GM18861 (cell line): Measurements from ENCODE around the gene USP17L10.
"Not testable (repeated sequence)": the region's sequence is repeated elsewhere in the genome, so short reads cannot be mapped to it uniquely, and the experiment has no call there.

Experiments
- ATAC-seq: cut with Tn5 transposase; IDR thresholded peaks from one replicate; pipeline ENCODE4 v1.9.1; 2021; ENCODE audit not compliant: unreplicated experiment

Gene USP17L10, protein sequence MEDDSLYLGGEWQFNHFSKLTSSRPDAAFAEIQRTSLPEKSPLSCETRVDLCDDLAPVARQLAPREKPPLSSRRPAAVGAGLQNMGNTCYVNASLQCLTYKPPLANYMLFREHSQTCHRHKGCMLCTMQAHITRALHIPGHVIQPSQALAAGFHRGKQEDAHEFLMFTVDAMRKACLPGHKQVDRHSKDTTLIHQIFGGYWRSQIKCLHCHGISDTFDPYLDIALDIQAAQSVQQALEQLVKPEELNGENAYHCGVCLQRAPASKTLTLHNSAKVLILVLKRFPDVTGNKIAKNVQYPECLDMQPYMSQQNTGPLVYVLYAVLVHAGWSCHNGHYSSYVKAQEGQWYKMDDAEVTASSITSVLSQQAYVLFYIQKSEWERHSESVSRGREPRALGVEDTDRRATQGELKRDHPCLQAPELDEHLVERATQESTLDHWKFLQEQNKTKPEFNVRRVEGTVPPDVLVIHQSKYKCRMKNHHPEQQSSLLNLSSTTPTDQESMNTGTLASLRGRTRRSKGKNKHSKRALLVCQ

DNA sequence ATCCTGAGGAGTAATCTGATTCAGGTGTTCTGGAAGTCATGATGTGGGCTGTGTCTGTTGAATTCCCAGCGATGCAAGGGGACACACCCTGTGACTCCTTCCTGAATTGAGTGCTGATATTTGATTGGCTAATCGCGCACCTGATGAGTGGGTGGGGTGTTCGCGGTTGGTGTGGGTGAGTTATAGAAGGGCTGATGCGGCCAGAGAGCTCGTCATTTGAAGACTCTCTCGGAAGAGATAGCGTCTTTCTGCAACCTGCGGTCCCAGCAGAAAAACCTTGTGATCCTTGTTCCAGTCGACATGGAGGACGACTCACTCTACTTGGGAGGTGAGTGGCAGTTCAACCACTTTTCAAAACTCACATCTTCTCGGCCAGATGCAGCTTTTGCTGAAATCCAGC lies at the start of gene USP17L10:
USP17L10 (plus strand) TSS at position 301 of the 400 bp plus-strand sequence; CDS start at position 301, 0 bp downstream.
- ATAC-seq: not testable (repeated sequence)

DNA sequence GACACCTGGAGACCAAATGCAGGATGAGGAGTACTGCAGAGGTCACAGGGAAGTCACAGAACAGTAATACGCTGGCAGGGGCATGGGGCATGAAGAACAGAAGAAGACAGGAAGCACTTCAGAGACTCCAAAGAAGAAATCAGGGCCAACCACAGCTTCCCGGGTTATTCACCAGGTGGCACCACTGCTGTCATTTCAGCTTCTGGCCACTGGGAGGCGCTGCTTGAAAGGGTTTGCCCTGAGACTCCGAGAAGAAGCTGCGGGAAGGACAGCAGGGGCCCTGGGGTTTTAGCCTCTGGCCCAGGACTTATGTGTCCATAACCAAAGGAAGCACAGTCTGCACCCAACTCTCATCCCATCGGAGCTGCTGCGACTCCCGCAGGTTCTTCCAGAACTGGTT lies 44.5 kb upstream of the USP17L10 start:
- not testable (repeated sequence) for ATAC-seq

DNA sequence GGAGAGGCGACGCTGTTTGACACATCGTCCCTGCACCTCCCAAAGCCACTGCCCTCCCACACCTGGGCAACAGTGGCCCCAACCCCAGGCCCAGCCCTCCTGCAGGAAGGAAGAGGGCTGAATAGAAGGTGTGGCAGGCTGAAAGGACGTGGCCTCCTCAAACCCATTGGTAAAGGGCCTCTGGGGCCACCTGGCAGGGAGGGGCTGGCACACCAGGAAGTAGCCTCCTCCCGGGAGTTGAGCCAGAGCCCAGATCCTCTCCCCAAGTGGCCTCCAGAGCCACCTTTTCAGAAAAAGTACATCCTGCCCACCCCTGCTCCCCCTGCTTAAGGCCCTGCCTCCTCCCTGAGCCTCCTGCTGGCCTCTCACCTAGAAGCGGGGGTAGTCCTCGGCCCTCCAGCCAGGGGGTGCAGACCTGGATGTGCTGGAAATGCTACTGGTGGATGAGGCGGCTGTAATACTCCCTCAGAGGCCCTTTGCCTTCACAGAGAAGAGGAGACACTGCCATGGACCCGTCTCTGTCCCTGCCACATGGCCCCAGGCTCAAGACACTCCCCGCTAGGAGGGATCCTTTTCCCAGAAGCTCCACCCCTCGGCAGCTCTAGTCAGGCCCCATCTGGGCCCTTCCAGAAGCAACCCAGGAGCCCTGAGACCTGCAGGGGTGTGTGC lies 40.5 kb upstream of the USP17L10 start, which contains the start of gene FAM90A26:
FAM90A26 (plus strand) TSS at position 619 of the 669 bp plus-strand sequence. CDS start 2,764 bp downstream, outside the sequence.
- ATAC-seq: not testable (repeated sequence)

DNA sequence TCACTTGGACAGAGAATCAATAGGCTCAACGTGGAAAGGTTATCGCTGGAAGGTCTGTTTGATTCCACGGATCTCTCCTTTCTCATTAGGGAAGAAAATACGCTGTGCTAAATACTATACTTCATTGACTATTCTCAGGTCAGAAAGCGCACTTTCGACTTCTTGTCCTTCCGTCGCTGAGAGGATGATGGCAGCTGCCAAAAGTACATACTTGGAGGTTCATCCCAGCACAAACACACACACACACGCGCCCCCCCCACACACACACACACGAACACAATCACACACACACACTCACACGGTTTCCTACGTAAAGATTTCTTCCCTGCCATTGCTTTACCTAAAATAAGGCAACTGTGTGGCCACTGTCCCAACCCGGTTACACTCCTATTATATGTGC lies 4.2 kb downstream of the USP17L10 start:
- ATAC-seq: not testable (repeated sequence)

DNA sequence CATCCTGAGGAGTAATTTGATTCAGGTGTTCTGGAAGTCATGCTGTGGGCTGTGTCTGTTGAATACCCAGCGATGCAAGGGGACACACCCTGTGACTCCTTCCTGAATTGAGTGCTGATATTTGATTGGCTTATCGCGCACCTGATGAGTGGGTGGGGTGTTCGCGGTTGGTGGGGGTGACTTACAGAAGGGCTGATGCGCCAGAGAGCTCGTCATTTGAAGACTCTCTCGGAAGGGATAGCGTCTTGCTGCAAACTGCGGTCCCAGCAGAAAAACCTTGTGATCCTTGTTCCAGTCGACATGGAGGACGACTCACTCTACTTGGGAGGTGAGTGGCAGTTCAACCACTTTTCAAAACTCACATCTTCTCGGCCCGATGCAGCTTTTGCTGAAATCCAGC lies 4.6 kb downstream of the USP17L10 start, which contains the start of gene USP17L11:
USP17L11 (plus strand) TSS at position 301 of the 400 bp plus-strand sequence; CDS start at position 301, 0 bp downstream.
- not testable (repeated sequence) for ATAC-seq

DNA sequence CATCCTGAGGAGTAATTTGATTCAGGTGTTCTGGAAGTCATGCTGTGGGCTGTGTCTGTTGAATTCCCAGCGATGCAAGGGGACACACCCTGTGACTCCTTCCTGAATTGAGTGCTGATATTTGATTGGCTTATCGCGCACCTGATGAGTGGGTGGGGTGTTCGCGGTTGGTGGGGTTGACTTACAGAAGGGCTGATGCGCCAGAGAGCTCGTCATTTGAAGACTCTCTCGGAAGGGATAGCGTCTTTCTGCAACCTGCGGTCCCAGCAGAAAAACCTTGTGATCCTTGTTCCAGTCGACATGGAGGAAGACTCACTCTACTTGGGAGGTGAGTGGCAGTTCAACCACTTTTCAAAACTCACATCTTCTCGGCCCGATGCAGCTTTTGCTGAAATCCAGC lies 9.4 kb downstream of the USP17L10 start, which contains the start of gene USP17L12:
USP17L12 (plus strand) TSS at position 301 of the 400 bp plus-strand sequence; CDS start at position 301, 0 bp downstream.
- not testable (repeated sequence) for ATAC-seq

DNA sequence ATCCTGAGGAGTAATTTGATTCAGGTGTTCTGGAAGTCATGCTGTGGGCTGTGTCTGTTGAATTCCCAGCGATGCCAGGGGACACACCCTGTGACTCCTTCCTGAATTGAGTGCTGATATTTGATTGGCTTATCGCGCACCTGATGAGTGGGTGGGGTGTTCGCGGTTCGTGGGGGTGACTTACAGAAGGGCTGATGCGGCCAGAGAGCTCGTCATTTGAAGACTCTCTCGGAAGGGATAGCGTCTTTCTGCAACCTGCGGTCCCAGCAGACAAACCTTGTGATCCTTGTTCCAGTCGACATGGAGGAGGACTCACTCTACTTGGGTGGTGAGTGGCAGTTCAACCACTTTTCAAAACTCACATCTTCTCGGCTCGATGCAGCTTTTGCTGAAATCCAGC lies 14.1 kb downstream of the USP17L10 start, which contains the start of gene USP17L13:
USP17L13 (plus strand) TSS at position 301 of the 400 bp plus-strand sequence; CDS start at position 301, 0 bp downstream.
- ATAC-seq: not testable (repeated sequence)

DNA sequence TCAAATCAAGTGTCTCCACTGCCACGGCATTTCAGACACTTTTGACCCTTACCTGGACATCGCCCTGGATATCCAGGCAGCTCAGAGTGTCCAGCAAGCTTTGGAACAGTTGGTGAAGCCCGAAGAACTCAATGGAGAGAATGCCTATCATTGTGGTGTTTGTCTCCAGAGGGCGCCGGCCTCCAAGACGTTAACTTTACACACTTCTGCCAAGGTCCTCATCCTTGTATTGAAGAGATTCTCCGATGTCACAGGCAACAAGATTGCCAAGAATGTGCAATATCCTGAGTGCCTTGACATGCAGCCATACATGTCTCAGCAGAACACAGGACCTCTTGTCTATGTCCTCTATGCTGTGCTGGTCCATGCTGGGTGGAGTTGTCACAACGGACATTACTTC lies 19.8 kb downstream of the USP17L10 start:
- not testable (repeated sequence) for ATAC-seq

DNA sequence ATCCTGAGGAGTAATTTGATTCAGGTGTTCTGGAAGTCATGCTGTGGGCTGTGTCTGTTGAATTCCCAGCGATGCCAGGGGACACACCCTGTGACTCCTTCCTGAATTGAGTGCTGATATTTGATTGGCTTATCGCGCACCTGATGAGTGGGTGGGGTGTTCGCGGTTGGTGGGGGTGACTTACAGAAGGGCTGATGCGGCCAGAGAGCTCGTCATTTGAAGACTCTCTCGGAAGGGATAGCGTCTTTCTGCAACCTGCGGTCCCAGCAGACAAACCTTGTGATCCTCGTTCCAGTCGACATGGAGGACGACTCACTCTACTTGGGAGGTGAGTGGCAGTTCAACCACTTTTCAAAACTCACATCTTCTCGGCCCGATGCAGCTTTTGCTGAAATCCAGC lies 23.6 kb downstream of the USP17L10 start, which contains the start of gene USP17L15:
USP17L15 (plus strand) TSS at position 301 of the 400 bp plus-strand sequence; CDS start at position 301, 0 bp downstream.
- ATAC-seq: not testable (repeated sequence)

DNA sequence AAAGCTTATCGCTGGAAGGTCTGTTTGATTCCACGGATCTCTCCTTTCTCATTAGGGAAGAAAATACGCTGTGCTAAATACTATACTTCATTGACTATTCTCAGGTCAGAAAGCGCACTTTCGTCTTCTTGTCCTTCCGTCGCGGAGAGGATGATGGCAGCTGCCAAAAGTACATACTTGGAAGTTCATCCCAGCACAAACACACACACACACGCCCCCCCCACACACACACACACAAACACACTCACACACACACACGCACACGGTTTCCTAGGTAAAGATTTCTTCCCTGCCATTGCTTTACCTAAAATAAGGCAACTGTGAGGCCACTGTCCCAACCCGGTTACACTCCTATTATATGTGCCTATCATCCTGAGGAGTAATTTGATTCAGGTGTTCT lies 28.0 kb downstream of the USP17L10 start:
- not testable (repeated sequence) for ATAC-seq

DNA sequence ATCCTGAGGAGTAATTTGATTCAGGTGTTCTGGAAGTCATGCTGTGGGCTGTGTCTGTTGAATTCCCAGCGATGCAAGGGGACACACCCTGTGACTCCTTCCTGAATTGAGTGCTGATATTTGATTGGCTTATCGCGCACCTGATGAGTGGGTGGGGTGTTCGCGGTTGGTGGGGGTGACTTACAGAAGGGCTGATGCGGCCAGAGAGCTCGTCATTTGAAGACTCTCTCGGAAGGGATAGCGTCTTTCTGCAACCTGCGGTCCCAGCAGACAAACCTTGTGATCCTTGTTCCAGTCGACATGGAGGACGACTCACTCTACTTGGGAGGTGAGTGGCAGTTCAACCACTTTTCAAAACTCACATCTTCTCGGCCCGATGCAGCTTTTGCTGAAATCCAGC lies 33.1 kb downstream of the USP17L10 start, which contains the start of gene USP17L17:
USP17L17 (plus strand) TSS at position 301 of the 400 bp plus-strand sequence; CDS start at position 301, 0 bp downstream.
- not testable (repeated sequence) for ATAC-seq

DNA sequence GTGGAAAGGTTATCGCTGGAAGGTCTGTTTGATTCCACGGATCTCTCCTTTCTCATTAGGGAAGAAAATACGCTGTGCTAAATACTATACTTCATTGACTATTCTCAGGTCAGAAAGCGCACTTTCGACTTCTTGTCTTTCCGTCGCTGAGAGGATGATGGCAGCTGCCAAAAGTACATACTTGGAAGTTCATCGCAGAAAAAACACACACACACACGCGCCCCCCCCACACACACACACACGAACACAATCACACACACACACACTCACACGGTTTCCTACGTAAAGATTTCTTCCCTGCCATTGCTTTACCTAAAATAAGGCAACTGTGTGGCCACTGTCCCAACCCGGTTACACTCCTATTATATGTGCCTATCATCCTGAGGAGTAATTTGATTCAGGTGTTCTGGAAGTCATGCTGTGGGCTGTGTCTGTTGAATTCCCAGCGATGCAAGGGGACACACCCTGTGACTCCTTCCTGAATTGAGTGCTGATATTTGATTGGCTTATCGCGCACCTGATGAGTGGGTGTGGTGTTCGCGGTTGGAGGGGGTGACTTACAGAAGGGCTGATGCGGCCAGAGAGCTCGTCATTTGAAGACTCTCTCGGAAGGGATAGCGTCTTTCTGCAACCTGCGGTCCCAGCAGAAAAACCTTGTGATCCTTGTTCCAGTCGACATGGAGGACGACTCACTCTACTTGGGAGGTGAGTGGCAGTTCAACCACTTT lies 37.7 kb downstream of the USP17L10 start, which contains the start of gene USP17L18:
USP17L18 (plus strand) TSS at position 678 of the 728 bp plus-strand sequence; CDS start at position 678, 0 bp downstream.
- not testable (repeated sequence) for ATAC-seq

DNA sequence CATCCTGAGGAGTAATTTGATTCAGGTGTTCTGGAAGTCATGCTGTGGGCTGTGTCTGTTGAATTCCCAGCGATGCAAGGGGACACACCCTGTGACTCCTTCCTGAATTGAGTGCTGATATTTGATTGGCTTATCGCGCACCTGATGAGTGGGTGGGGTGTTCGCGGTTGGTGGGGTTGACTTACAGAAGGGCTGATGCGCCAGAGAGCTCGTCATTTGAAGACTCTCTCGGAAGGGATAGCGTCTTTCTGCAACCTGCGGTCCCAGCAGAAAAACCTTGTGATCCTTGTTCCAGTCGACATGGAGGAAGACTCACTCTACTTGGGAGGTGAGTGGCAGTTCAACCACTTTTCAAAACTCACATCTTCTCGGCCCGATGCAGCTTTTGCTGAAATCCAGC lies 42.6 kb downstream of the USP17L10 start, which contains the start of gene USP17L19:
USP17L19 (plus strand) TSS at position 301 of the 400 bp plus-strand sequence; CDS start at position 301, 0 bp downstream.
- ATAC-seq: not testable (repeated sequence)

DNA sequence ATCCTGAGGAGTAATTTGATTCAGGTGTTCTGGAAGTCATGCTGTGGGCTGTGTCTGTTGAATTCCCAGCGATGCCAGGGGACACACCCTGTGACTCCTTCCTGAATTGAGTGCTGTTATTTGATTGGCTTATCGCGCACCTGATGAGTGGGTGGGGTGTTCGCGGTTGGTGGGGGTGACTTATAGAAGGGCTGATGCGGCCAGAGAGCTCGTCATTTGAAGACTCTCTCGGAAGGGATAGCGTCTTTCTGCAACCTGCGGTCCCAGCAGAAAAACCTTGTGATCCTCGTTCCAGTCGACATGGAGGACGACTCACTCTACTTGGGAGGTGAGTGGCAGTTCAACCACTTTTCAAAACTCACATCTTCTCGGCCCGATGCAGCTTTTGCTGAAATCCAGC lies 47.4 kb downstream of the USP17L10 start, which contains the start of gene USP17L20:
USP17L20 (plus strand) TSS at position 301 of the 400 bp plus-strand sequence; CDS start at position 301, 0 bp downstream.
- ATAC-seq: not testable (repeated sequence)
